Testis (tissue), 3 donors: ENCODE measurements around the gene CEP63. TPM values are rescaled to one million over a fixed set of nuclear protein-coding genes. Genes with fewer than 3 reads are reported as not detected.

Experiments
- DNase-seq: peaks from one replicate; pipeline ENCODE4 v3.0.0-alpha.2; 2019
- H3K27ac ChIP-seq, 2 donors: fragments of 200-600 bp; sonication (generic); one replicate each; pipeline ENCODE4 v1.5.1; 2019
- H3K27me3 ChIP-seq: fragments of 200-600 bp; sonication (generic); one replicate; pipeline ENCODE4 v1.5.1; 2019
- H3K36me3 ChIP-seq: fragments of 200-600 bp; sonication (generic); one replicate; pipeline ENCODE4 v1.5.1; 2017; ENCODE audit warnings: low read depth; ENCODE audit errors: missing control alignments
- H3K4me1 ChIP-seq: fragments of 200-600 bp; sonication (generic); one replicate; pipeline ENCODE4 v1.5.1; 2019
- H3K4me3 ChIP-seq, 2 donors: fragments of 200-600 bp; sonication (generic); one replicate each; pipeline ENCODE4 v1.5.1; 2017 to 2019
- H3K9me3 ChIP-seq: fragments of 200-600 bp; sonication (generic); one replicate; pipeline ENCODE4 v1.5.1; 2017
- CTCF ChIP-seq, 3 experiments: fragments of 450-650 bp in 2 of 3; fragments of 200-600 bp in 1 of 3; sonication (generic) in 1 of 3; IDR thresholded peaks; one replicate each; pipeline ENCODE4 v1.5.1; 2016 to 2019; ENCODE audit warnings: antibody characterized with exemption in 3 of 3, mild to moderate bottlenecking in 2 of 3, moderate library complexity in 1 of 3
- POLR2A ChIP-seq: fragments of 450-650 bp; IDR thresholded peaks from one replicate; pipeline ENCODE4 v1.6.1; 2017; ENCODE audit warnings: antibody characterized with exemption, mild to moderate bottlenecking, moderate library complexity
- WGBS, 2 donors: methylation state at CpG; one replicate each; pipeline ENCODE4 v1.1.5; 2018; 5-methylcytosine and 5-hydroxymethylcytosine counted together
- intact Hi-C: fragments of 100-400 bp; cut with DNase I; formaldehyde crosslinking; loops from one replicate; pipeline ENCODE4 v1.15.1; 2023; ENCODE audit warnings: low total_unique reads
- polyA plus RNA-seq: library from polyadenylated mRNA; stranded (reverse); fragments of 350-450 nt; fragmentation: Illumina TruSeq; extraction: RNeasy Lipid Tissue Mini Kit (QIAGEN cat#74804); gene quantifications from one replicate; pipeline ENCODE4 v1.2.3, GENCODE V29; 2014; ENCODE audit warnings: low read depth, low replicate concordance; ENCODE audit not compliant: insufficient read depth
- total RNA-seq, 2 donors: library from RNA; depleted of rRNA; stranded (reverse); fragments of >200 nt; gene quantifications; one replicate each; pipeline ENCODE4 v1.2.3, GENCODE V29; 2016

The CEP63 gene
- total and polyA plus RNA-seq, 3 donors from 2014 or later = 42.3 to 74.5 (median 45.5) TPM

GRCh38 chr3:134482622-134483021 lies 3.2 kb upstream of the CEP63 start:
- H3K27me3 ChIP-seq = no peaks in the 10 kb centered on the region
- no peak overlapping the region for H3K27ac ChIP-seq
- H3K4me3 ChIP-seq = no peak overlapping the region
- H3K36me3 ChIP-seq = no peaks in the 10 kb centered on the region
- intact Hi-C loops = no loop called here
- H3K9me3 ChIP-seq = no peaks in the 10 kb centered on the region
- H3K4me1 ChIP-seq = peaks cover 27% of the 10 kb centered on the region
- TF ChIP-seq CTCF (IDR thresholded peaks at IDR 0.05) (no peak), POLR2A (no peak)
- WGBS, 2 donors = 94 to 96% methylated on average over 3 of the region's 3 CpGs
- DNase-seq = no peak

- 48 to 73% methylated on average over 7 of the region's 7 CpGs for WGBS, 2 donors
- no peak for DNase-seq
- H3K4me1 ChIP-seq = peaks cover 28% of the 10 kb centered on the region
- H3K27me3 ChIP-seq = no peaks in the 10 kb centered on the region
- intact Hi-C loops = no loop called here
- H3K4me3 ChIP-seq = no peak overlapping the region
- H3K27ac ChIP-seq = no peak overlapping the region
- H3K9me3 ChIP-seq = no peaks in the 10 kb centered on the region
- no peaks in the 10 kb centered on the region for H3K36me3 ChIP-seq
- TF ChIP-seq POLR2A (no peak), CTCF (IDR thresholded peaks at IDR 0.05) (no peak)
Measured at GRCh38 chr3:134483195-134483900, 2.5 kb upstream of the CEP63 start.

DNA sequence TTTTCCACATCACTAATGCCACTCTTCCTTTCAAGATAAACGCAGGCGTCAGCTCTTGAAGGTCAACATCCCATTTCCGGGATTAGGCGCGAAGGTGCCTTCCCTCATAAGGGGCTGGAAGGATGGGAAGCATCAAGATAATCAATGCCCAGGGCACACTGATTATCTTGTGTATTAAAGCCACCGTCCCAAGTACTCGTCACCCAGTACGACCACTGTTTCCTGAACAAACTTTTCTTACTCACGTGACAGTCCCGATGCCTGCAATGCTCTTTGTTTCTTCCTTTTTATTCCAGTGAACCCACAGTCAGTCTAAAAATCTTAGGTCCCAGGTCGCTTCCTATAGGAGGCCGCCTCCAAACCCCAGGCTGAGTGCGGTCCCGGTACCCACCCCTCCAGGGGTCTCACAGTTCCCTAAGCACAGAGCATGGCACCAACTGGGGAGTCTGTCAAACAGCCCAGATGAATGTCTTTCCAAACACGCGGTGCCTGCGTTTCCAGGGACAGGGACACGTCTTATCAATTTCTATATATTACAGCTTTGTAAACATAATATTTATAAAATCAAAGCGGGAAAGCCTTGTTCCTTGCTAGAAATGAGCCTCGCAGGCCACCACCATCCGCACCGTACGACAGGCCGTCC lies 661 bp upstream of the CEP63 start:
- WGBS, 2 donors = 0% methylated on average over 24 of the region's 24 CpGs
- intact Hi-C loops = no loop called here
- no peak for DNase-seq
- peak overlapping the region; percentile 70 to 87 for H3K4me3 ChIP-seq
- H3K27me3 ChIP-seq = no peaks in the 10 kb centered on the region
- no peaks in the 10 kb centered on the region for H3K9me3 ChIP-seq
- H3K27ac ChIP-seq = peak overlapping the region; percentile 90 to 94
- no peak for TF ChIP-seq CTCF (IDR thresholded peaks at IDR 0.05)
- no peak for TF ChIP-seq POLR2A
- H3K36me3 ChIP-seq = no peaks in the 10 kb centered on the region
- peaks cover 28% of the 10 kb centered on the region for H3K4me1 ChIP-seq

DNA sequence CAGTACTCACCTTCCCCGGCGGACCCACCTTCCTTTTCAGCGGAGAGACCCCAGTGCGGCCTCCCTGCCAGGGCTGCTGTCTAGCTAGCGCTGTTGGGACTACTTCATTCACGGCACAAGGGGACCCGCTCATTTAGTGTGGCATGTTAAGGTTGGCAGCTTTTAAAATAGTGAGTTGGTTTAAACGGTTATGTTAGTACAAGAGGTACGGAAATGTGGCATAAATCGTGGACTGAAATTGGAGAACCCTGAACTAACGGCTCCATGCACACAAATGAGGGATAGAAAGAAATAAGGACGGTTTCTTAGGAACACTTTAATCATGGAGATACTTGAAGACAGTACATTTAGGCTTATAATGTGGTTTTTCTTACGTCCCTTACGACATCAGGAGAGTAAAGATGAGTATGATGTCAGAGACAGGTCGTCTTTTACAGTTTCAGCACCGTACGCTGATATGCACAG lies 752 bp downstream of the CEP63 start:
- Histone ChIP-seq H3K4me3 (peak overlapping the region; percentile 70 to 87), H3K9me3 (no peaks in the 10 kb centered on the region), H3K4me1 (peaks cover 28% of the 10 kb centered on the region), H3K27me3 (no peaks in the 10 kb centered on the region), H3K36me3 (no peaks in the 10 kb centered on the region), H3K27ac (peak overlapping the region; percentile 90 to 94)
- TF ChIP-seq POLR2A = no peak
- TF ChIP-seq CTCF (IDR thresholded peaks at IDR 0.05) = no peak
- DNase-seq = peak; percentile 41
- intact Hi-C loops = no loop called here
- WGBS, 2 donors = 1 to 4% methylated on average over 14 to 17 of the region's 17 CpGs
